LNCaP clone FGC (cell line): ENCODE measurements around the gene SIVA1.
A peak's percentile ranks its signal among the peaks of the same experiment; 100 is the strongest.

Experiments used
- DNase-seq: peaks from one replicate; pipeline ENCODE4 v3.0.0-alpha.2; 2011; ENCODE audit warnings: low read depth
- H3K4me3 ChIP-seq: 2 replicates; pipeline ENCODE4 v1.5.1; 2011; ENCODE audit warnings: mild to moderate bottlenecking, low read depth, low read length, control low read depth
- TF ChIP-seq, protein P1 (sequence below): IDR thresholded peaks from 2 replicates; pipeline ENCODE4 v1.5.1; 2012; ENCODE audit warnings: mild to moderate bottlenecking; ENCODE audit not compliant: control insufficient read depth, insufficient read depth; ENCODE audit errors: extremely low read depth

Gene SIVA1

GRCh38 chr14:104719343-104719742, 33.6 kb upstream of the SIVA1 start:
- DNase-seq, result no peak
- TF ChIP-seq, protein P1, sequence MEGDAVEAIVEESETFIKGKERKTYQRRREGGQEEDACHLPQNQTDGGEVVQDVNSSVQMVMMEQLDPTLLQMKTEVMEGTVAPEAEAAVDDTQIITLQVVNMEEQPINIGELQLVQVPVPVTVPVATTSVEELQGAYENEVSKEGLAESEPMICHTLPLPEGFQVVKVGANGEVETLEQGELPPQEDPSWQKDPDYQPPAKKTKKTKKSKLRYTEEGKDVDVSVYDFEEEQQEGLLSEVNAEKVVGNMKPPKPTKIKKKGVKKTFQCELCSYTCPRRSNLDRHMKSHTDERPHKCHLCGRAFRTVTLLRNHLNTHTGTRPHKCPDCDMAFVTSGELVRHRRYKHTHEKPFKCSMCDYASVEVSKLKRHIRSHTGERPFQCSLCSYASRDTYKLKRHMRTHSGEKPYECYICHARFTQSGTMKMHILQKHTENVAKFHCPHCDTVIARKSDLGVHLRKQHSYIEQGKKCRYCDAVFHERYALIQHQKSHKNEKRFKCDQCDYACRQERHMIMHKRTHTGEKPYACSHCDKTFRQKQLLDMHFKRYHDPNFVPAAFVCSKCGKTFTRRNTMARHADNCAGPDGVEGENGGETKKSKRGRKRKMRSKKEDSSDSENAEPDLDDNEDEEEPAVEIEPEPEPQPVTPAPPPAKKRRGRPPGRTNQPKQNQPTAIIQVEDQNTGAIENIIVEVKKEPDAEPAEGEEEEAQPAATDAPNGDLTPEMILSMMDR, result no peak
- H3K4me3 ChIP-seq, result no peak overlapping the region

- TF ChIP-seq, protein P1, result no peak
- no peak for DNase-seq
- H3K4me3 ChIP-seq, result no peak overlapping the region
These were observed 31.2 kb upstream of the SIVA1 start for GRCh38 chr14:104721505-104722431.

DNA sequence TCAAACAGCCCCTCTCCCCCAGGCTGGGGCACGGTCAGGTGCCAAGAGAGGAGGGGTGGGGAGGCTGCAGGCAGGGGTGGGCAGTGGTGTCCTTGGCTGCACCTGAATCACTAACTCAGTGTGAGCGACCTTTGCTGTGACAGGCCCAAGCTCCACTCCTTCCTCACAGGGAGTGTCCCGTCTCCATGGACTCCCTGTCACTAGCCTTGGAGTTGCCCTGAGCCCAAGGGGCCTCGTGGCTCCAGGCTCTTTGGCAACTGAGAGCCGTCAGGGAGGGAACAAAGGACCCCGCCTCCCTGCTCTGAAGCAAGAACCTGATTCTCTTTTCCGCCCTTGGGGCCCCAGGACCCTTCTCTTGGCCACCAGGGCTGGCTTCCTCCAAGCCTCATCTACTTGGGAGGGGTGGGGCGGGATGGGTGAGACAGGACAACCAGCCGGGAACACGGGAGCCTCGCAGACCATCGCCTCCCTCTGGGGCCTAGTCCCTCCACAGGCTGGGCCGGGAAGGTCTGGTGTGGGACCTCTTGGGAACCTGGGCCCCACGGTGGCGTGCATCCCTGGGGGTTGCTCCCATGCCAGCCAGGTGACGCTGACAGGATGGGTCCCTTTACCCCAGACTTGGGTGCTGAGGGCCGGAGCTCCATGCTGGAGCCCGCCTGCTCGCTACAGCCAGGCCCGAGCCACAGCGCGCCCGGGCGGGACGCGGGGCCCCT, 29.9 kb upstream of the SIVA1 start:
- no peak for DNase-seq
- TF ChIP-seq, protein P1, result no peak
- peak overlapping the region; percentile 65 for H3K4me3 ChIP-seq

- H3K4me3 ChIP-seq, result peak within 1 kb of the TSS; percentile 65
- DNase-seq, result no peak
- TF ChIP-seq, protein P1, result peak; percentile 69
These were observed 29.1 kb upstream of the SIVA1 start, which contains the start of gene ADSS1 for GRCh38 chr14:104723651-104724406. Gene ADSS1, plus strand, starts transcription at chr14:104724229. Its CDS starts 42 bp downstream, at chr14:104724271.

DNA sequence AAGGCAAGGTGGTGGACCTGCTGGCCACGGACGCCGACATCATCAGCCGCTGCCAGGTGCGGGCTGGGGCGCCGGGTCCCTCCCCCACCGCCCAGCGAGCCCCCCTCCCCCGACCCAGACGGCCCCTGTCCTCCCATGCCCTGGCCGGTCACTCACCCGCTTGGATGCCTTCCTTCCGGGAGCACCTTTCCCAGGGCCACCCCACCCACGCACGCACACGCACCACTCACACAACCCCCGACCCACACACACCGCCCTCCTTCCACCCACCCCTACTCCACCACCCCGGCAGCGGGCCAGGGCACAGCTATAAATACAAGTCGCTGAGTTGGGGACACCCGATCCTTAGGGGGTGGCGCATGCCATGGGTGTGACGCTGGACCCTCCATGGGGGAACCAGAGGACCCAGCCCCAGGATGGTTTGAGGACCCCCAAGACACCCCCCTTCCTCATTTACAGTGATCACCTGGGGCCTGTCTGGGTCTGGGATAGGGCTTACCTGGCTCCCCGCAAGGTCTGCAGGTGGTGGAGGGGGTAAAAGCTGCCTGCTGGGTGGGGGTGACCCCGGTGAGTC, 28.5 kb upstream of the SIVA1 start:
- TF ChIP-seq, protein P1, result no peak
- no peak for DNase-seq
- peak overlapping the region; percentile 65 for H3K4me3 ChIP-seq
